Measurements from ENCODE around the gene SLC35G2.

GRCh38 chr3:136789976-136790375 is 28.9 kb upstream of the SLC35G2 start:
- TF ChIP-seq POLR2A (IDR thresholded peaks at IDR 0.05; ENCODE audit: extremely low read depth, insufficient read length) (no peak), MYC (IDR thresholded peaks at IDR 0.05; ENCODE audit: low read depth, low read length) (no peak)
- TF ChIP-seq, protein P1, sequence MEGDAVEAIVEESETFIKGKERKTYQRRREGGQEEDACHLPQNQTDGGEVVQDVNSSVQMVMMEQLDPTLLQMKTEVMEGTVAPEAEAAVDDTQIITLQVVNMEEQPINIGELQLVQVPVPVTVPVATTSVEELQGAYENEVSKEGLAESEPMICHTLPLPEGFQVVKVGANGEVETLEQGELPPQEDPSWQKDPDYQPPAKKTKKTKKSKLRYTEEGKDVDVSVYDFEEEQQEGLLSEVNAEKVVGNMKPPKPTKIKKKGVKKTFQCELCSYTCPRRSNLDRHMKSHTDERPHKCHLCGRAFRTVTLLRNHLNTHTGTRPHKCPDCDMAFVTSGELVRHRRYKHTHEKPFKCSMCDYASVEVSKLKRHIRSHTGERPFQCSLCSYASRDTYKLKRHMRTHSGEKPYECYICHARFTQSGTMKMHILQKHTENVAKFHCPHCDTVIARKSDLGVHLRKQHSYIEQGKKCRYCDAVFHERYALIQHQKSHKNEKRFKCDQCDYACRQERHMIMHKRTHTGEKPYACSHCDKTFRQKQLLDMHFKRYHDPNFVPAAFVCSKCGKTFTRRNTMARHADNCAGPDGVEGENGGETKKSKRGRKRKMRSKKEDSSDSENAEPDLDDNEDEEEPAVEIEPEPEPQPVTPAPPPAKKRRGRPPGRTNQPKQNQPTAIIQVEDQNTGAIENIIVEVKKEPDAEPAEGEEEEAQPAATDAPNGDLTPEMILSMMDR (IDR thresholded peaks at IDR 0.05; ENCODE audit: low read depth, low read length), result no peak
